GM21381 (cell line): ENCODE results near the gene TEX52.

Experiments
- ATAC-seq: cut with Tn5 transposase; IDR thresholded peaks from one replicate; pipeline ENCODE4 v1.9.1; 2021; ENCODE audit warnings: mild to moderate bottlenecking, moderate library complexity; ENCODE audit not compliant: unreplicated experiment

TEX52 gene

GRCh38 chr12:2857021-2857431 lies at the start of gene TEX52:
TEX52 (minus strand) TSS chr12:2857039; CDS start chr12:2857026, 13 bp downstream.
- ATAC-seq = no peak

GRCh38 chr12:2904260-2904659 lies 47.4 kb upstream of the TEX52 start:
- ATAC-seq = no peak

- ATAC-seq = no peak
Observed at GRCh38 chr12:2902272-2902880, 45.5 kb upstream of the TEX52 start.

GRCh38 chr12:2900642-2901041 lies 43.8 kb upstream of the TEX52 start:
- no peak for ATAC-seq

GRCh38 chr12:2897418-2897817 lies 40.6 kb upstream of the TEX52 start:
- no peak for ATAC-seq

GRCh38 chr12:2895511-2895910 lies 38.7 kb upstream of the TEX52 start:
- ATAC-seq = no peak

GRCh38 chr12:2895051-2895451 lies 38.2 kb upstream of the TEX52 start:
- no peak for ATAC-seq

- ATAC-seq = no peak
Observed at GRCh38 chr12:2893007-2893406, 36.2 kb upstream of the TEX52 start.

GRCh38 chr12:2892246-2892645 lies 35.4 kb upstream of the TEX52 start:
- no peak for ATAC-seq

- peak; percentile 9 for ATAC-seq
Observed at GRCh38 chr12:2891240-2892053, 34.6 kb upstream of the TEX52 start.

GRCh38 chr12:2890388-2891239 lies 33.8 kb upstream of the TEX52 start, which contains the start of gene TULP3:
TULP3 (plus strand) TSS chr12:2890891; CDS start chr12:2890948, 57 bp downstream.
- ATAC-seq = peak; percentile 96

- ATAC-seq = no peak
Observed at GRCh38 chr12:2890001-2890387, 33.2 kb upstream of the TEX52 start.

- no peak for ATAC-seq
Observed at GRCh38 chr12:2886768-2887450, 30.1 kb upstream of the TEX52 start.

GRCh38 chr12:2884810-2885209 lies 28.0 kb upstream of the TEX52 start:
- ATAC-seq = no peak

GRCh38 chr12:2879853-2880252 lies 23.0 kb upstream of the TEX52 start:
- no peak for ATAC-seq

- ATAC-seq = no peak
Observed at GRCh38 chr12:2877953-2878732, 21.3 kb upstream of the TEX52 start.

GRCh38 chr12:2877047-2877952 lies 20.5 kb upstream of the TEX52 start, which contains the start of the genes FOXM1 and RHNO1:
FOXM1 (minus strand) TSS chr12:2877174; CDS start chr12:2874478, 2,696 bp downstream.
RHNO1 (plus strand) TSS chr12:2877223; CDS start chr12:2885367, 8,144 bp downstream.
- ATAC-seq = peak; percentile 76

GRCh38 chr12:2876431-2877046 lies 19.7 kb upstream of the TEX52 start:
- peak; percentile 12 for ATAC-seq
